Measurements from ENCODE around the gene GPR87. TPM values are rescaled to one million over a fixed set of nuclear protein-coding genes. Genes with fewer than 3 reads are reported as not detected.

Gene GPR87
- total RNA-seq, 1 experiment from 2014 or later = 15.5 TPM

GRCh38 chr3:151293127-151293526 lies 23.5 kb downstream of the GPR87 start:
- TF ChIP-seq EZH2 (IDR thresholded peaks at IDR 0.05; ENCODE audit: low read depth) = no peak
- TF ChIP-seq CTCF (conservative IDR thresholded peaks at IDR 0.05) = no peak
- no peak for DNase-seq
- ChIA-PET POLR2A (ENCODE audit: unreplicated experiment) (no interaction called here), CTCF (interaction anchor here (2.1 kb wide), 1 partner anchor 33 kb away, joined by 10 read pairs; no protein-coding TSS in a partner anchor)
- Histone ChIP-seq H2AFZ (no peak overlapping the region), H3K9me2 (ENCODE audit: insufficient read depth) (no peaks in the 10 kb centered on the region), H3K36me3 (ENCODE audit: low read depth) (no peaks in the 10 kb centered on the region), H3F3A (ENCODE audit: insufficient read depth, low read depth) (no peaks in the 10 kb centered on the region), H3K4me1 (replicated peaks; ENCODE audit: insufficient read depth) (no peaks in the 10 kb centered on the region), H3K27ac (no peak overlapping the region), H3K4me3 (no peak overlapping the region), H3K9me3 (ENCODE audit: insufficient read depth, low read depth) (no peaks in the 10 kb centered on the region), H4K20me1 (ENCODE audit: insufficient read depth) (no peaks in the 10 kb centered on the region), H3K79me2 (ENCODE audit: low read depth) (no peaks in the 10 kb centered on the region), H3K27me3 (ENCODE audit: insufficient read depth, low read depth) (no peaks in the 10 kb centered on the region), H3K4me2 (no peak overlapping the region)
- intact Hi-C loops (cut with micrococcal nuclease; ENCODE audit: unreplicated experiment) = loop anchor here (10.0 kb wide), 2 partner anchors 172 to 1172 kb away; partner anchors contain the start of gene IGSF10
- no TSS peak for BruUV-seq (replicated peaks)

- Histone ChIP-seq H3K27ac (no peak overlapping the region), H3K79me2 (ENCODE audit: low read depth) (no peaks in the 10 kb centered on the region), H3K9me3 (ENCODE audit: insufficient read depth, low read depth) (no peaks in the 10 kb centered on the region), H3K4me3 (no peak overlapping the region), H3K4me2 (no peak overlapping the region), H3K9me2 (ENCODE audit: insufficient read depth) (no peaks in the 10 kb centered on the region), H3K36me3 (ENCODE audit: low read depth) (no peaks in the 10 kb centered on the region), H4K20me1 (ENCODE audit: insufficient read depth) (no peaks in the 10 kb centered on the region), H2AFZ (no peak overlapping the region), H3K4me1 (replicated peaks; ENCODE audit: insufficient read depth) (no peaks in the 10 kb centered on the region), H3F3A (ENCODE audit: insufficient read depth, low read depth) (no peaks in the 10 kb centered on the region), H3K27me3 (ENCODE audit: insufficient read depth, low read depth) (no peaks in the 10 kb centered on the region)
- POLR2A ChIA-PET (ENCODE audit: unreplicated experiment) = interaction anchor here (0.7 kb wide), 1 partner anchor 1831 kb away, joined by 9 read pairs; no protein-coding TSS in a partner anchor
- BruUV-seq (replicated peaks) = no TSS peak
- intact Hi-C loops (cut with micrococcal nuclease; ENCODE audit: unreplicated experiment) = loop anchor here (1.0 to 10.0 kb wide), 7 partner anchors 36 to 1284 kb away; partner anchors contain the start of gene IGSF10
- TF ChIP-seq CTCF (conservative IDR thresholded peaks at IDR 0.05) = peak; percentile 88
- TF ChIP-seq EZH2 (IDR thresholded peaks at IDR 0.05; ENCODE audit: low read depth) = no peak
- CTCF ChIA-PET = interaction anchor here (0.7 kb wide), 1 partner anchor 710 kb away, joined by 4 read pairs; no protein-coding TSS in a partner anchor
- peak in 1 of 2 experiments; percentile 46 for DNase-seq
These were observed 25.9 kb downstream of the GPR87 start for GRCh38 chr3:151290673-151291072.

- Histone ChIP-seq H3K9me3 (ENCODE audit: insufficient read depth, low read depth) (no peaks in the 10 kb centered on the region), H3K36me3 (ENCODE audit: low read depth) (no peaks in the 10 kb centered on the region), H3K4me1 (replicated peaks; ENCODE audit: insufficient read depth) (no peaks in the 10 kb centered on the region; the same call in 1 of the 2 replicates), H3K27ac (no peak overlapping the region), H3F3A (ENCODE audit: insufficient read depth, low read depth) (no peaks in the 10 kb centered on the region), H2AFZ (no peak overlapping the region), H3K9me2 (ENCODE audit: insufficient read depth) (no peaks in the 10 kb centered on the region), H3K79me2 (ENCODE audit: low read depth) (no peaks in the 10 kb centered on the region), H3K27me3 (ENCODE audit: insufficient read depth, low read depth) (no peaks in the 10 kb centered on the region), H3K4me3 (no peak overlapping the region), H3K4me2 (no peak overlapping the region), H4K20me1 (ENCODE audit: insufficient read depth) (no peaks in the 10 kb centered on the region)
- intact Hi-C loops (cut with micrococcal nuclease; ENCODE audit: unreplicated experiment) = loop anchor here (10.0 kb wide), 1 partner anchor 755 kb away; no protein-coding TSS in a partner anchor
- ChIA-PET CTCF (no interaction called here), POLR2A (ENCODE audit: unreplicated experiment) (no interaction called here)
- TF ChIP-seq EZH2 (IDR thresholded peaks at IDR 0.05; ENCODE audit: low read depth) = no peak
- TF ChIP-seq CTCF (conservative IDR thresholded peaks at IDR 0.05) = no peak
- no TSS peak for BruUV-seq (replicated peaks)
- no peak for DNase-seq
These were observed 27.2 kb downstream of the GPR87 start for GRCh38 chr3:151289445-151289844.

Measured in PC-9 (cell line).